DND-41 (cell line): ENCODE results near the gene SLC1A4.

ENCODE experiments used
- EZH2 ChIP-seq: IDR thresholded peaks from 3 replicates; pipeline ENCODE4 v1.6.1; 2012; ENCODE audit warnings: borderline replicate concordance, low read depth, mild to moderate bottlenecking, moderate library complexity, low read length, inconsistent platforms; ENCODE audit not compliant: severe bottlenecking
- TF ChIP-seq, protein P1 (sequence below): IDR thresholded peaks from 2 replicates; pipeline ENCODE4 v1.5.1; 2012; ENCODE audit warnings: borderline replicate concordance, low read length, moderate library complexity, mild to moderate bottlenecking; ENCODE audit not compliant: poor library complexity, severe bottlenecking; ENCODE audit errors: extremely low read depth

DNA sequence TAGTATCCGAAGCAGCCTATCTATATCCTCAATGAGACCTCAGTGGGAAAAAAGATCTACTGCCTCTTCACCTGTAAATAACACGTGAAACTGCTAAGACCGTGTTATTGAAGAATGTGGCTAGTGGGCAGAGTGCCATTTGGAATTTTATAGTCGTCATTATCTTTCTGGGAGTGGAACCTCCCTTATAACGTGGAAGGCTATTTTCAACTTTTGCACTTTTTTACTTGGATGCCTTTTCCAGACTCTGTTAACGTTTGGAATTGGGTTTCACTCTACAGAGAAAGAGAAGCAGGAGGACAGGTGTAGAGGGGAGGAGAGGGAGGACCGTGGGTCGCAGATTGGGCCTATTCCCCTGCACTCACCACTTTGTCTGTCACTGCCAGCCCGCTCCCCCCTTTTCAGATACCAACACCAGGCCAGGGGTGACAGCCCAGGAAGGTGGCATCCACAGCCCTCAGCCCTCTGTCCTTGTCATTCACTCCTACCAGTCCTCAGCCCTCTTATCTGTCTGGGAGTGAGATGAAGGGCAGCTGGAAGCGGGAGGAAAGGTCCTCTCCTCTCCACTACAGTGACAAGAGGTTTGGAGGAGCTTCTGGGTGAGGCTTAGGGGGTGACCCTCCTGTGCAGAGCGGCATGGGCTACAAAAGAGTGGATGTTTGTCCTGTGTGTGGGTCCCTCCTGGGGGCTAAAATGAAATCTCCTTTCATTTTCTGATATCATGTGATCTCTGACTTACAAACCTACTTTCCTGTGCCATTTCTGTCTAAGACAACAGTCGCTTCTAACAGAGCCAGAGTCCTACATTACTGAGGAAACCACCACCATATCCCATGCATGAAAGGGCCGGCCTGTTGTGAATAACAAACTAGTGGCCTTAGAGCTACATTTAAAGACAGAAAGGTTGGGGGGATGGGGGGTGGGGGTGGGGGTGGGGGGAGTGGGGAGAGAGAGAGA, 43.1 kb downstream of the SLC1A4 start:
- TF ChIP-seq, protein P1, sequence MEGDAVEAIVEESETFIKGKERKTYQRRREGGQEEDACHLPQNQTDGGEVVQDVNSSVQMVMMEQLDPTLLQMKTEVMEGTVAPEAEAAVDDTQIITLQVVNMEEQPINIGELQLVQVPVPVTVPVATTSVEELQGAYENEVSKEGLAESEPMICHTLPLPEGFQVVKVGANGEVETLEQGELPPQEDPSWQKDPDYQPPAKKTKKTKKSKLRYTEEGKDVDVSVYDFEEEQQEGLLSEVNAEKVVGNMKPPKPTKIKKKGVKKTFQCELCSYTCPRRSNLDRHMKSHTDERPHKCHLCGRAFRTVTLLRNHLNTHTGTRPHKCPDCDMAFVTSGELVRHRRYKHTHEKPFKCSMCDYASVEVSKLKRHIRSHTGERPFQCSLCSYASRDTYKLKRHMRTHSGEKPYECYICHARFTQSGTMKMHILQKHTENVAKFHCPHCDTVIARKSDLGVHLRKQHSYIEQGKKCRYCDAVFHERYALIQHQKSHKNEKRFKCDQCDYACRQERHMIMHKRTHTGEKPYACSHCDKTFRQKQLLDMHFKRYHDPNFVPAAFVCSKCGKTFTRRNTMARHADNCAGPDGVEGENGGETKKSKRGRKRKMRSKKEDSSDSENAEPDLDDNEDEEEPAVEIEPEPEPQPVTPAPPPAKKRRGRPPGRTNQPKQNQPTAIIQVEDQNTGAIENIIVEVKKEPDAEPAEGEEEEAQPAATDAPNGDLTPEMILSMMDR, result no peak
- no peak for TF ChIP-seq EZH2
